H9 (cell line): ENCODE measurements around the gene CCDC30. TPM values are rescaled to one million over a fixed set of nuclear protein-coding genes. Genes with fewer than 3 reads are reported as not detected.

ENCODE experiments used
- DNase-seq: peaks from one replicate; pipeline ENCODE4 v3.0.0-alpha.2; 2017
- H2AFZ ChIP-seq: one replicate; pipeline ENCODE4 v1.6.1; 2013; ENCODE audit warnings: mild to moderate bottlenecking, low read length, control low read depth, moderate library complexity
- H2AK5ac ChIP-seq: 2 replicates; pipeline ENCODE4 v1.6.1; 2013; ENCODE audit warnings: low read length, control low read depth, mixed read lengths; ENCODE audit not compliant: insufficient read length
- H2BK120ac ChIP-seq: one replicate; pipeline ENCODE4 v1.6.1; 2013; ENCODE audit warnings: low read depth, mild to moderate bottlenecking, low read length, control low read depth, inconsistent platforms; ENCODE audit not compliant: poor library complexity, severe bottlenecking
- H2BK12ac ChIP-seq: 2 replicates; pipeline ENCODE4 v1.6.1; 2013; ENCODE audit warnings: low read length, control low read depth, mixed read lengths, low read depth; ENCODE audit not compliant: insufficient read length
- H2BK15ac ChIP-seq: 2 replicates; pipeline ENCODE4 v1.6.1; 2013; ENCODE audit warnings: low read depth, low read length, control low read depth
- H2BK20ac ChIP-seq: one replicate; pipeline ENCODE4 v1.6.1; 2013; ENCODE audit warnings: low read depth, mild to moderate bottlenecking, low read length, control low read depth, inconsistent platforms; ENCODE audit not compliant: poor library complexity, severe bottlenecking
- H2BK5ac ChIP-seq: 2 replicates; pipeline ENCODE4 v1.6.1; 2013; ENCODE audit warnings: low read length, control low read depth, mixed read lengths; ENCODE audit not compliant: insufficient read length
- H3K14ac ChIP-seq: 2 replicates; pipeline ENCODE4 v1.6.1; 2013; ENCODE audit warnings: low read length, control low read depth; ENCODE audit not compliant: insufficient read depth
- H3K18ac ChIP-seq: 2 replicates; pipeline ENCODE4 v1.6.1; 2013; ENCODE audit warnings: low read depth, mild to moderate bottlenecking, mixed read lengths, low read length, control low read depth; ENCODE audit not compliant: insufficient read length
- H3K23ac ChIP-seq: 2 replicates; pipeline ENCODE4 v1.6.1; 2013; ENCODE audit warnings: low read length, control low read depth, mixed read lengths, low read depth; ENCODE audit not compliant: insufficient read length
- H3K23me2 ChIP-seq: 2 replicates; pipeline ENCODE4 v1.6.1; 2013; ENCODE audit warnings: low read depth, mild to moderate bottlenecking, mixed read lengths, low read length, control low read depth; ENCODE audit not compliant: insufficient read length, poor library complexity, severe bottlenecking
- H3K27ac ChIP-seq: 2 replicates; pipeline ENCODE4 v1.5.1; 2013; ENCODE audit warnings: low read length, control low read depth, mixed read lengths, low read depth; ENCODE audit not compliant: insufficient read length
- H3K27me3 ChIP-seq: 2 replicates; pipeline ENCODE4 v1.6.1; 2013; ENCODE audit warnings: low read length, control low read depth, inconsistent platforms; ENCODE audit not compliant: insufficient read depth
- H3K4ac ChIP-seq: 2 replicates; pipeline ENCODE4 v1.6.1; 2013; ENCODE audit warnings: low read depth, mild to moderate bottlenecking, control low read depth, inconsistent platforms, low read length, moderate library complexity
- H3K4me1 ChIP-seq: 2 replicates; pipeline ENCODE4 v1.6.1; 2013; ENCODE audit warnings: low read length, control low read depth, inconsistent platforms; ENCODE audit not compliant: insufficient read depth
- H3K4me2 ChIP-seq: 2 replicates; pipeline ENCODE4 v1.6.1; 2013; ENCODE audit warnings: low read length, control low read depth, mixed read lengths; ENCODE audit not compliant: insufficient read length, insufficient read depth
- H3K56ac ChIP-seq: 2 replicates; pipeline ENCODE4 v1.6.1; 2013; ENCODE audit warnings: low read depth, mild to moderate bottlenecking, mixed read lengths, low read length, control low read depth; ENCODE audit not compliant: insufficient read length
- H3K79me1 ChIP-seq: 2 replicates; pipeline ENCODE4 v1.6.1; 2013; ENCODE audit warnings: low read depth, mild to moderate bottlenecking, moderate library complexity, low read length, control low read depth, inconsistent platforms; ENCODE audit not compliant: insufficient read depth, poor library complexity, severe bottlenecking
- H3K79me2 ChIP-seq: 2 replicates; pipeline ENCODE4 v1.6.1; 2013; ENCODE audit warnings: low read length, control low read depth, inconsistent platforms; ENCODE audit not compliant: insufficient read depth
- H3K9ac ChIP-seq: 2 replicates; pipeline ENCODE4 v1.6.1; 2013; ENCODE audit warnings: low read length, control low read depth, mixed read lengths; ENCODE audit not compliant: insufficient read length; ENCODE audit errors: extremely low read depth
- H3K9me3 ChIP-seq: one replicate; pipeline ENCODE4 v1.6.1; 2013; ENCODE audit warnings: low read depth, low read length, inconsistent platforms; ENCODE audit not compliant: control insufficient read depth
- H3T11ph ChIP-seq: one replicate; pipeline ENCODE4 v1.6.1; 2013; ENCODE audit warnings: mild to moderate bottlenecking, low read length, control low read depth, inconsistent platforms
- H4K20me1 ChIP-seq: one replicate; pipeline ENCODE4 v1.6.1; 2013; ENCODE audit not compliant: control insufficient read depth, insufficient read length, insufficient read depth
- H4K5ac ChIP-seq: 2 replicates; pipeline ENCODE4 v1.6.1; 2013; ENCODE audit warnings: low read depth, mild to moderate bottlenecking, mixed read lengths, low read length, control low read depth; ENCODE audit not compliant: insufficient read length
- H4K8ac ChIP-seq: replicated peaks from 2 replicates; pipeline ENCODE4 v1.6.1; 2013; ENCODE audit warnings: low read length, control low read depth, mixed read lengths, low read depth; ENCODE audit not compliant: insufficient read length
- H4K91ac ChIP-seq: 2 replicates; pipeline ENCODE4 v1.6.1; 2013; ENCODE audit warnings: low read depth, mild to moderate bottlenecking, moderate library complexity, mixed read lengths, low read length, control low read depth; ENCODE audit not compliant: insufficient read length
- H3K27ac Mint-ChIP-seq, 3 experiments: 2 replicates in 2 of 3; 3 replicates in 1 of 3; pipeline ENCODE4 v1.8.0; 2020 to 2021; ENCODE audit warnings: mixed read lengths in 3 of 3, mild to moderate bottlenecking in 1 of 3, moderate library complexity in 1 of 3
- H3K27me3 Mint-ChIP-seq: 2 replicates; pipeline ENCODE4 v1.8.0; 2021; ENCODE audit warnings: low read depth, mild to moderate bottlenecking, moderate library complexity, mixed read lengths
- H3K36me3 Mint-ChIP-seq, 3 experiments: 2 replicates in 2 of 3; 3 replicates in 1 of 3; pipeline ENCODE4 v1.8.0; 2020 to 2021; ENCODE audit warnings: low read depth in 3 of 3, mixed read lengths in 3 of 3; ENCODE audit not compliant: insufficient read depth in 1 of 3
- H3K4me1 Mint-ChIP-seq, 2 experiments: 2 replicates each; pipeline ENCODE4 v1.8.0; 2020; ENCODE audit warnings: mixed read lengths in 2 of 2
- H3K4me3 Mint-ChIP-seq, 2 experiments: 2 replicates in 1 of 2; 3 replicates in 1 of 2; pipeline ENCODE4 v1.8.0; 2020 to 2021; ENCODE audit warnings: mild to moderate bottlenecking in 2 of 2, mixed read lengths in 2 of 2, moderate library complexity in 1 of 2
- H3K9me3 Mint-ChIP-seq, 2 experiments: 2 replicates in 1 of 2; 3 replicates in 1 of 2; pipeline ENCODE4 v1.8.0; 2020; ENCODE audit warnings: mild to moderate bottlenecking in 2 of 2, mixed read lengths in 2 of 2, moderate library complexity in 1 of 2
- WGBS: extraction: QIAGEN DNeasy Blood & Tissue Kit; methylation state at CpG from one replicate; pipeline ENCODE4 v1.1.7; 2013; ENCODE audit warnings: missing lambda C conversion rate, low lambda C conversion rate, mixed read lengths; ENCODE audit not compliant: insufficient read length; ENCODE audit errors: extremely low coverage; 5-methylcytosine and 5-hydroxymethylcytosine counted together
- total RNA-seq: library from RNA; stranded (reverse); gene quantifications from 2 replicates; pipeline ENCODE4 v1.2.1, GENCODE V29; 2021
- TF ChIP-seq, protein P1 (sequence below): fragments of 200-600 bp; sonication (generic); conservative IDR thresholded peaks from 3 replicates; pipeline ENCODE4 v1.8.0; 2021; ENCODE audit warnings: antibody characterized with exemption, mild to moderate bottlenecking

Gene CCDC30
- total RNA-seq, 1 experiment from 2014 or later, result 1.8 TPM

DNA sequence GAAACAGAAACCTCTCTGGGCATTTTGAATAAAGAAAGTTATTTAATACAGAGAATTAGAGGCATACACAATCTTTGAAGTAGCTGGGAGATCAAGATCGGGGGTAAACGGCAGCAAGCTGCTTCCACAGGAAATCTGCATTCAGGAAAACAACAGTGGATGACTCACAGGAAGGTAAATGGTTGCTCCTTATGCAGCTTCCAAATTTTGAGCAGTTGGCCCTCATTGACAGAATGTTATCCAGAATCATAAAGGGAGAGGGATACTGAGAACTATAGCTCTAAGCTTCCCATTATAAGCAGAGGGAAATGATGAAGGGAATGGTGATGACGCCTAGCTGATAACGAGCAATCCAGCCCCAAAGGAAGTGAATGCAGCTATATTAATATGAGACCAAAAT lies 35.8 kb upstream of the CCDC30 start:
- Histone ChIP-seq H2BK5ac (no peak overlapping the region), H4K5ac (no peak overlapping the region), H3K9ac (no peak overlapping the region), H3K79me1 (no peaks in the 10 kb centered on the region), H3K18ac (no peak overlapping the region), H3K56ac (no peak overlapping the region), H3K23ac (no peak overlapping the region), H3K9me3 (no peaks in the 10 kb centered on the region), H2AK5ac (no peak overlapping the region), H3K4me1 (peaks cover 2% of the 10 kb centered on the region; the same call in 1 of the 2 replicates), H3K79me2 (no peaks in the 10 kb centered on the region), H3K27me3 (no peaks in the 10 kb centered on the region), H2BK15ac (no peak overlapping the region), H3K23me2 (no peaks in the 10 kb centered on the region), H3K4me2 (no peak overlapping the region), H2BK20ac (no peak overlapping the region), H2BK12ac (no peak overlapping the region), H3K14ac (no peak overlapping the region), H4K91ac (no peak overlapping the region), H4K20me1 (no peaks in the 10 kb centered on the region), H3K4ac (no peak overlapping the region), H2AFZ (no peak overlapping the region), H3K27ac (no peak overlapping the region), H2BK120ac (no peak overlapping the region), H3T11ph (no peak overlapping the region), H4K8ac (no peak overlapping the region)
- no peaks in the 10 kb centered on the region for H3K9me3 Mint-ChIP-seq
- H3K36me3 Mint-ChIP-seq, result no peaks in the 10 kb centered on the region
- peak overlapping the region in 1 of 3 experiments; percentile 25; a peak in 1 of 7 replicates for H3K27ac Mint-ChIP-seq
- DNase-seq, result no peak
- TF ChIP-seq, protein P1, sequence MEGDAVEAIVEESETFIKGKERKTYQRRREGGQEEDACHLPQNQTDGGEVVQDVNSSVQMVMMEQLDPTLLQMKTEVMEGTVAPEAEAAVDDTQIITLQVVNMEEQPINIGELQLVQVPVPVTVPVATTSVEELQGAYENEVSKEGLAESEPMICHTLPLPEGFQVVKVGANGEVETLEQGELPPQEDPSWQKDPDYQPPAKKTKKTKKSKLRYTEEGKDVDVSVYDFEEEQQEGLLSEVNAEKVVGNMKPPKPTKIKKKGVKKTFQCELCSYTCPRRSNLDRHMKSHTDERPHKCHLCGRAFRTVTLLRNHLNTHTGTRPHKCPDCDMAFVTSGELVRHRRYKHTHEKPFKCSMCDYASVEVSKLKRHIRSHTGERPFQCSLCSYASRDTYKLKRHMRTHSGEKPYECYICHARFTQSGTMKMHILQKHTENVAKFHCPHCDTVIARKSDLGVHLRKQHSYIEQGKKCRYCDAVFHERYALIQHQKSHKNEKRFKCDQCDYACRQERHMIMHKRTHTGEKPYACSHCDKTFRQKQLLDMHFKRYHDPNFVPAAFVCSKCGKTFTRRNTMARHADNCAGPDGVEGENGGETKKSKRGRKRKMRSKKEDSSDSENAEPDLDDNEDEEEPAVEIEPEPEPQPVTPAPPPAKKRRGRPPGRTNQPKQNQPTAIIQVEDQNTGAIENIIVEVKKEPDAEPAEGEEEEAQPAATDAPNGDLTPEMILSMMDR, result no peak
- H3K4me1 Mint-ChIP-seq, result peaks cover 5% of the 10 kb centered on the region in 2 experiments; a peak in 3 of 4 replicates
- WGBS, result no CpG with 5 or more reads among the region's 4 CpGs
- no peaks in the 10 kb centered on the region; the same call in 1 of the 2 replicates for H3K27me3 Mint-ChIP-seq
- H3K4me3 Mint-ChIP-seq, result no peak overlapping the region
